Aorta (tissue), 5 donors: Measurements from ENCODE around the gene C3orf18. TPM values are rescaled to one million over a fixed set of nuclear protein-coding genes. Genes with fewer than 3 reads are reported as not detected.
A peak's percentile ranks its signal among the peaks of the same experiment; 100 is the strongest.

Experiments used
- ATAC-seq: fragments of 200-7000 bp; cut with Tn5 transposase; one replicate; pipeline ENCODE4 v1.9.1; 2022; ENCODE audit warnings: moderate library complexity; ENCODE audit not compliant: low FRiP score
- DNase-seq, 2 donors: peaks; one replicate each; pipeline ENCODE4 v3.0.0-alpha.2; 2020
- H3K27ac ChIP-seq, 2 donors: one replicate each; pipeline ENCODE4 v1.5.1; 2013; ENCODE audit warnings: low read length in 2 of 2, mild to moderate bottlenecking in 2 of 2, moderate library complexity in 2 of 2, control low read depth in 1 of 2, inconsistent platforms in 1 of 2, low read depth in 1 of 2
- H3K27me3 ChIP-seq, 2 donors: one replicate each; pipeline ENCODE4 v1.6.1; 2013; ENCODE audit warnings: control low read depth in 1 of 2, low read length in 1 of 2, mild to moderate bottlenecking in 1 of 2, moderate library complexity in 1 of 2; ENCODE audit not compliant: insufficient read depth in 2 of 2, control insufficient read depth in 1 of 2
- H3K36me3 ChIP-seq, 2 donors: one replicate each; pipeline ENCODE4 v1.6.1; 2013; ENCODE audit warnings: control low read depth in 1 of 2, low read length in 1 of 2, mild to moderate bottlenecking in 1 of 2; ENCODE audit not compliant: insufficient read depth in 2 of 2, control insufficient read depth in 1 of 2
- H3K4me1 ChIP-seq, 2 donors: one replicate each; pipeline ENCODE4 v1.6.1; 2013; ENCODE audit warnings: low read length in 2 of 2, control low read depth in 1 of 2, mild to moderate bottlenecking in 1 of 2, moderate library complexity in 1 of 2; ENCODE audit not compliant: insufficient read depth in 2 of 2, control insufficient read depth in 1 of 2
- H3K4me3 ChIP-seq, 2 donors: one replicate each; pipeline ENCODE4 v1.5.1; 2013; ENCODE audit warnings: low read length in 2 of 2, control low read depth in 1 of 2, mild to moderate bottlenecking in 1 of 2
- H3K9me3 ChIP-seq: one replicate; pipeline ENCODE4 v1.6.1; 2013; ENCODE audit warnings: mild to moderate bottlenecking, low read length; ENCODE audit not compliant: control insufficient read depth
- WGBS, 2 donors: extraction: QIAGEN DNeasy Blood & Tissue Kit; methylation state at CpG; one replicate each; pipeline ENCODE4 v1.1.7; 2013; 5-methylcytosine and 5-hydroxymethylcytosine counted together
- intact Hi-C, 2 donors: fragments of 100-400 bp; cut with DNase I; formaldehyde crosslinking; loops; one replicate each; pipeline versions ENCODE4 v1.14.2 to v1.15.0; 2022
- polyA plus RNA-seq, 2 donors: library from polyadenylated mRNA; stranded (reverse); fragments of 200-250 nt; gene quantifications; one replicate each; pipeline ENCODE4 v1.2.3, GENCODE V29; 2013
- total RNA-seq, 2 donors: library from RNA; stranded (reverse); fragmentation: NEBNext Ultra II Directional; extraction: Animal tissue kit (Norgen Biotek cat#: 25700); gene quantifications; one replicate each; pipeline ENCODE4 v1.2.1, GENCODE V29; 2021
- donor health status: healthy with polysubstance abuse.
- donor health status: Bipolar disorder and iron deficiency.
- donor health status: DM: no; HTN: no; CAD: no.
- donor health status: DM: no; HTN: no; CAD: no.
- donor health status: DM: yes; HTN: yes; CAD: no.

Gene C3orf18
- total and polyA plus RNA-seq, 4 donors, result 8.8 to 18.0 (median 16.1) TPM

- intact Hi-C loops, result no loop called here
- no peaks in the 10 kb centered on the region for H3K9me3 ChIP-seq
- no peaks in the 10 kb centered on the region for H3K4me1 ChIP-seq
- no peak for DNase-seq
- no peak overlapping the region for H3K4me3 ChIP-seq
- no peak for ATAC-seq
- H3K27me3 ChIP-seq, result no peaks in the 10 kb centered on the region
- 90 to 91% methylated on average over 6 of the region's 6 CpGs for WGBS, 2 donors
- no peaks in the 10 kb centered on the region for H3K36me3 ChIP-seq
- no peak overlapping the region for H3K27ac ChIP-seq
Observed at GRCh38 chr3:50585919-50586762, 18.6 kb upstream of the C3orf18 start.

- Histone ChIP-seq H3K27ac (no peak overlapping the region), H3K4me1 (no peaks in the 10 kb centered on the region), H3K36me3 (no peaks in the 10 kb centered on the region), H3K9me3 (no peaks in the 10 kb centered on the region), H3K4me3 (no peak overlapping the region), H3K27me3 (no peaks in the 10 kb centered on the region)
- intact Hi-C loops, result no loop called here
- WGBS, 2 donors, result 78 to 81% methylated on average over 2 of the region's 2 CpGs
- no peak for DNase-seq
- ATAC-seq, result no peak
Observed at GRCh38 chr3:50584391-50584790, 16.8 kb upstream of the C3orf18 start.

GRCh38 chr3:50583897-50584296 lies 16.4 kb upstream of the C3orf18 start:
- WGBS, 2 donors, result 87% methylated on average over 6 of the region's 6 CpGs
- H3K9me3 ChIP-seq, result no peaks in the 10 kb centered on the region
- H3K4me1 ChIP-seq, result no peaks in the 10 kb centered on the region
- no peaks in the 10 kb centered on the region for H3K27me3 ChIP-seq
- intact Hi-C loops, result no loop called here
- peak in 1 of 2 donors; percentile 56 for DNase-seq
- H3K36me3 ChIP-seq, result no peaks in the 10 kb centered on the region
- ATAC-seq, result no peak
- H3K4me3 ChIP-seq, result no peak overlapping the region
- no peak overlapping the region for H3K27ac ChIP-seq

- no peaks in the 10 kb centered on the region for H3K9me3 ChIP-seq
- H3K27ac ChIP-seq, result no peak overlapping the region
- 27 to 35% methylated on average over 9 of the region's 9 CpGs for WGBS, 2 donors
- no peaks in the 10 kb centered on the region for H3K36me3 ChIP-seq
- intact Hi-C loops, result no loop called here
- no peak overlapping the region for H3K4me3 ChIP-seq
- H3K27me3 ChIP-seq, result no peaks in the 10 kb centered on the region
- no peak for DNase-seq
- ATAC-seq, result peak; percentile 27
- no peaks in the 10 kb centered on the region for H3K4me1 ChIP-seq
Observed at GRCh38 chr3:50582083-50582482, 14.5 kb upstream of the C3orf18 start.

- Histone ChIP-seq H3K4me3 (no peak overlapping the region), H3K9me3 (no peaks in the 10 kb centered on the region), H3K36me3 (no peaks in the 10 kb centered on the region), H3K4me1 (no peaks in the 10 kb centered on the region), H3K27ac (no peak overlapping the region), H3K27me3 (no peaks in the 10 kb centered on the region)
- DNase-seq (no peak), ATAC-seq (no peak)
- intact Hi-C loops, result no loop called here
- WGBS, 2 donors, result 43% methylated on average over 2 of the region's 2 CpGs
Observed at GRCh38 chr3:50581459-50581842, 13.9 kb upstream of the C3orf18 start.

- no peaks in the 10 kb centered on the region for H3K27me3 ChIP-seq
- no peak overlapping the region for H3K4me3 ChIP-seq
- no peak for ATAC-seq
- WGBS, 2 donors, result 60 to 71% methylated on average over 9 of the region's 9 CpGs
- H3K27ac ChIP-seq, result no peak overlapping the region
- no peak for DNase-seq
- H3K9me3 ChIP-seq, result no peaks in the 10 kb centered on the region
- H3K4me1 ChIP-seq, result no peaks in the 10 kb centered on the region
- intact Hi-C loops, result no loop called here
- no peaks in the 10 kb centered on the region for H3K36me3 ChIP-seq
Observed at GRCh38 chr3:50580683-50581458, 13.3 kb upstream of the C3orf18 start.

GRCh38 chr3:50577348-50577747 lies 9.8 kb upstream of the C3orf18 start:
- Histone ChIP-seq H3K36me3 (no peaks in the 10 kb centered on the region), H3K27me3 (no peaks in the 10 kb centered on the region)
- 89 to 91% methylated on average over 2 of the region's 2 CpGs for WGBS, 2 donors

GRCh38 chr3:50575372-50575771 lies 7.8 kb upstream of the C3orf18 start:
- ATAC-seq, result no peak
- Histone ChIP-seq H3K9me3 (no peaks in the 10 kb centered on the region), H3K4me3 (no peak overlapping the region), H3K27ac (no peak overlapping the region), H3K27me3 (no peaks in the 10 kb centered on the region), H3K4me1 (no peaks in the 10 kb centered on the region), H3K36me3 (no peaks in the 10 kb centered on the region)
- DNase-seq, result no peak
- WGBS, 2 donors, result 86 to 92% methylated on average over 6 of the region's 6 CpGs
- intact Hi-C loops, result loop anchor here in 1 of 2 donors (10.0 kb wide), 1 partner anchor 799 kb away; no protein-coding TSS in a partner anchor

More at GRCh38 chr3:50577348-50577747, 9.8 kb upstream of the C3orf18 start:
- Histone ChIP-seq H3K27ac (no peak overlapping the region), H3K9me3 (no peaks in the 10 kb centered on the region), H3K4me3 (no peak overlapping the region), H3K4me1 (no peaks in the 10 kb centered on the region)
- intact Hi-C loops, result loop anchor here in 1 of 2 donors (10.0 kb wide), 1 partner anchor 797 kb away; no protein-coding TSS in a partner anchor
- ATAC-seq (no peak), DNase-seq (no peak)
